ENCODE results near the gene ACTG2. TPM values are rescaled to one million over a fixed set of nuclear protein-coding genes. Genes with fewer than 3 reads are reported as not detected.

Gene ACTG2
- total RNA-seq, 1 experiment from 2014 or later = 1.5 TPM

DNA sequence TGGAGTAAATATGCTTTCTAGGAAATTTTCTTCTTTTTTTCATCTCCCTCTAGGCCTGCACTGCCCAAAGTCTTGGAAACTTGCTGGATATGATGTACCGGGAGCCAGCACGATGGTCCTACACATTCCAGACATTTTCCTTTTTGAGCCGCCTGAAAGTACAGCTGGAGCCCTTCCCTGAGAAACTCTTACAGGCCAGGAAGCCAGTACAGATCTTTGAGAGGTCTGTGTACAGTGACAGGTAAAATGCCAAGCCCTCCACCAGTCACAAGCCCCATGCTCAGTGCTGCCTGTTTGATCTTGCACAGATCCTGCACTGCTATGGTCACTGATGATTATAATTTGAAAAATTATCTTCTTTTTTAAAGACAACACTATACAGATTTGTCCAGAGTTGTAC is 53.9 kb downstream of the ACTG2 start:
- Histone ChIP-seq H3K9me3 (ENCODE audit: control insufficient read depth, low read depth, low read length) (no peaks in the 10 kb centered on the region), H2BK5ac (ENCODE audit: insufficient read length, low read length) (no peak overlapping the region), H3K18ac (ENCODE audit: insufficient read length, low read depth, low read length) (no peak overlapping the region), H3K27me3 (ENCODE audit: insufficient read depth, low read length) (no peaks in the 10 kb centered on the region), H3K14ac (ENCODE audit: insufficient read depth, low read length) (no peak overlapping the region), H4K5ac (ENCODE audit: insufficient read length, low read depth, low read length) (no peak overlapping the region), H3T11ph (ENCODE audit: low read length) (no peak overlapping the region), H3K79me2 (ENCODE audit: insufficient read depth, low read length) (0 out of 2 replicates have a peak, but pooled peaks cover 2% of the 10 kb centered on the region), H2BK12ac (ENCODE audit: insufficient read length, low read depth, low read length) (no peak overlapping the region), H3K4me2 (ENCODE audit: insufficient read depth, insufficient read length, low read length) (no peak overlapping the region), H4K8ac (replicated peaks; ENCODE audit: insufficient read length, low read depth, low read length) (no peak overlapping the region), H3K79me1 (ENCODE audit: insufficient read depth, low read depth, low read length, poor library complexity, severe bottlenecking) (peaks cover 9% of the 10 kb centered on the region), H3K9ac (ENCODE audit: extremely low read depth, insufficient read length, low read length) (no peak overlapping the region), H4K91ac (ENCODE audit: insufficient read length, low read depth, low read length) (no peak overlapping the region), H2BK20ac (ENCODE audit: low read depth, low read length, poor library complexity, severe bottlenecking) (no peak overlapping the region), H3K27ac (ENCODE audit: insufficient read length, low read depth, low read length) (no peak overlapping the region), H3K4ac (ENCODE audit: low read depth, low read length) (no peak overlapping the region), H3K4me1 (ENCODE audit: insufficient read depth, low read length) (no peaks in the 10 kb centered on the region), H3K56ac (ENCODE audit: insufficient read length, low read depth, low read length) (no peak overlapping the region), H3K23me2 (ENCODE audit: insufficient read length, low read depth, low read length, poor library complexity, severe bottlenecking) (no peaks in the 10 kb centered on the region), H3K23ac (ENCODE audit: insufficient read length, low read depth, low read length) (no peak overlapping the region), H2BK15ac (ENCODE audit: low read depth, low read length) (no peak overlapping the region), H2AK5ac (ENCODE audit: insufficient read length, low read length) (no peak overlapping the region), H2AFZ (ENCODE audit: low read length) (no peak overlapping the region), H2BK120ac (ENCODE audit: low read depth, low read length, poor library complexity, severe bottlenecking) (no peak overlapping the region), H4K20me1 (ENCODE audit: control insufficient read depth, insufficient read depth, insufficient read length) (no peaks in the 10 kb centered on the region)
- Mint-ChIP-seq H3K27ac (no peak overlapping the region), H3K4me1 (no peaks in the 10 kb centered on the region), H3K36me3 (ENCODE audit: insufficient read depth in 1 of 3, low read depth in 3 of 3) (peaks cover 26 to 63% (median 52%) of the 10 kb centered on the region in 3 experiments; a peak in 6 of 7 replicates), H3K9me3 (no peaks in the 10 kb centered on the region), H3K27me3 (ENCODE audit: low read depth) (no peaks in the 10 kb centered on the region), H3K4me3 (no peak overlapping the region)
- no peak for DNase-seq
- TF ChIP-seq, protein P1, sequence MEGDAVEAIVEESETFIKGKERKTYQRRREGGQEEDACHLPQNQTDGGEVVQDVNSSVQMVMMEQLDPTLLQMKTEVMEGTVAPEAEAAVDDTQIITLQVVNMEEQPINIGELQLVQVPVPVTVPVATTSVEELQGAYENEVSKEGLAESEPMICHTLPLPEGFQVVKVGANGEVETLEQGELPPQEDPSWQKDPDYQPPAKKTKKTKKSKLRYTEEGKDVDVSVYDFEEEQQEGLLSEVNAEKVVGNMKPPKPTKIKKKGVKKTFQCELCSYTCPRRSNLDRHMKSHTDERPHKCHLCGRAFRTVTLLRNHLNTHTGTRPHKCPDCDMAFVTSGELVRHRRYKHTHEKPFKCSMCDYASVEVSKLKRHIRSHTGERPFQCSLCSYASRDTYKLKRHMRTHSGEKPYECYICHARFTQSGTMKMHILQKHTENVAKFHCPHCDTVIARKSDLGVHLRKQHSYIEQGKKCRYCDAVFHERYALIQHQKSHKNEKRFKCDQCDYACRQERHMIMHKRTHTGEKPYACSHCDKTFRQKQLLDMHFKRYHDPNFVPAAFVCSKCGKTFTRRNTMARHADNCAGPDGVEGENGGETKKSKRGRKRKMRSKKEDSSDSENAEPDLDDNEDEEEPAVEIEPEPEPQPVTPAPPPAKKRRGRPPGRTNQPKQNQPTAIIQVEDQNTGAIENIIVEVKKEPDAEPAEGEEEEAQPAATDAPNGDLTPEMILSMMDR (conservative IDR thresholded peaks at IDR 0.05) = no peak
- no CpG with 5 or more reads among the region's 3 CpGs for WGBS (ENCODE audit: extremely low coverage, insufficient read length, low lambda C conversion rate)

All from H9 (cell line).